Heart right ventricle (tissue), 16 donors: Measurements from ENCODE around the gene HOXA9. TPM values are rescaled to one million over a fixed set of nuclear protein-coding genes. Genes with fewer than 3 reads are reported as not detected.

ENCODE experiments used
- ATAC-seq, 8 donors: fragments of 200-7000 bp; cut with Tn5 transposase; one replicate each; pipeline ENCODE4 v1.9.1; 2020; ENCODE audit warnings: mild to moderate bottlenecking in 8 of 8, moderate library complexity in 8 of 8, moderate number of reproducible peaks in 1 of 8
- DNase-seq, 2 donors: peaks; one replicate each; pipeline ENCODE4 v3.0.0-alpha.2; 2020
- H3K27ac ChIP-seq, 10 donors: fragments of 200-600 bp; sonication (generic) in 2 of 10; one replicate each; pipeline versions ENCODE4 v1.5.0 to v1.8.0; 2020 to 2022; ENCODE audit warnings: mild to moderate bottlenecking in 3 of 10
- H3K27me3 ChIP-seq, 7 donors: fragments of 200-600 bp; one replicate each; pipeline ENCODE4 v1.8.0; 2021 to 2022; ENCODE audit warnings: mild to moderate bottlenecking in 2 of 7
- H3K36me3 ChIP-seq, 9 donors: fragments of 200-600 bp; sonication (generic) in 1 of 9; one replicate each; pipeline versions ENCODE4 v1.5.0 to v1.8.0; 2020 to 2022; ENCODE audit warnings: mild to moderate bottlenecking in 2 of 9
- H3K4me1 ChIP-seq, 9 donors: fragments of 200-600 bp; sonication (generic) in 1 of 9; one replicate each; pipeline versions ENCODE4 v1.5.0 to v1.8.0; 2020 to 2022; ENCODE audit warnings: mild to moderate bottlenecking in 4 of 9
- H3K4me3 ChIP-seq, 10 donors: fragments of 200-600 bp; sonication (generic) in 2 of 10; one replicate each; pipeline versions ENCODE4 v1.5.0 to v1.8.0; 2020 to 2022; ENCODE audit warnings: mild to moderate bottlenecking in 7 of 10, moderate library complexity in 2 of 10
- H3K9me3 ChIP-seq, 11 donors: fragments of 200-600 bp in 10 of 11; sonication (generic) in 2 of 11; one replicate each; pipeline versions ENCODE4 v1.5.0 to v1.8.0; 2013 to 2022; ENCODE audit warnings: mild to moderate bottlenecking in 2 of 11, control low read depth in 1 of 11, moderate library complexity in 1 of 11
- CTCF ChIP-seq, 9 donors: fragments of 200-600 bp; sonication (generic) in 2 of 9; IDR thresholded peaks; one replicate each; pipeline versions ENCODE4 v1.5.0 to v1.8.0; 2021 to 2022; ENCODE audit warnings: antibody characterized with exemption in 9 of 9, mild to moderate bottlenecking in 5 of 9, moderate library complexity in 1 of 9
- WGBS, 2 donors: extraction: QIAGEN DNeasy Blood & Tissue Kit; methylation state at CpG; one replicate each; pipeline ENCODE4 v1.1.7; 2013; ENCODE audit warnings: inconsistent platforms in 1 of 2; 5-methylcytosine and 5-hydroxymethylcytosine counted together
- intact Hi-C, 10 donors: fragments of 100-400 bp; cut with DNase I; formaldehyde crosslinking; loops; one replicate each; pipeline versions ENCODE4 v1.11.1 to v1.14.2; 2022
- polyA plus RNA-seq, 2 donors: library from polyadenylated mRNA; stranded (reverse); fragments of 200-250 nt; gene quantifications; one replicate each; pipeline ENCODE4 v1.2.3, GENCODE V29; 2013
- total RNA-seq, 10 donors: library from RNA; stranded (reverse); fragmentation: NEBNext Ultra II Directional in 3 of 10; extraction: Animal tissue kit (Norgen Biotek cat#: 25700) in 3 of 10; gene quantifications; one replicate each; pipeline versions ENCODE4 v1.2.1 to v1.2.4, GENCODE V29; 2021 to 2023
- donor health status: Arrhythmogenic right ventricular cardiomyopathy.
- donor health status: ischemic (EF 13 %, LVEDD 7.1; RV severe dilation, severe dysfunction).
- donor health status: healthy with polysubstance abuse.
- donor health status: DM: no; HTN: yes; CAD: no.
- donor health status: DM: no; HTN: no; CAD: no.
- donor health status: ischemic (EF 25% LVEDD 6.9; RV normal size, moderate dysfunction).
- donor health status: ischemic (EF 25% LVEDD 5.7; RV mildly dilated, moderate dysfunction).
- donor health status: healthy.
- donor health status: DM: yes; HTN: yes; CAD: no.
- donor health status: Ischemic cardiomyopathy.
- donor health status: ischemic (EF 35%, LVEDD 5.7; RV mildly dilated, moderate dysfunction).
- donor health status: nonischemic (EF 11% LVEDD 7.7; RV severe dilation, severe dysfunction).
- donor health status: DM: yes; HTN: yes; CAD: no.
- donor health status: PGD.
- donor health status: ischemic (EF 29% LVEDD 5.4; RV normal size, mild dysfunction).
- donor health status: nonischemic (EF 23%, LVEDD 6.1; RV moderate dilation, normal function).

Gene HOXA9
- total and polyA plus RNA-seq, 12 donors, result not detected

DNA sequence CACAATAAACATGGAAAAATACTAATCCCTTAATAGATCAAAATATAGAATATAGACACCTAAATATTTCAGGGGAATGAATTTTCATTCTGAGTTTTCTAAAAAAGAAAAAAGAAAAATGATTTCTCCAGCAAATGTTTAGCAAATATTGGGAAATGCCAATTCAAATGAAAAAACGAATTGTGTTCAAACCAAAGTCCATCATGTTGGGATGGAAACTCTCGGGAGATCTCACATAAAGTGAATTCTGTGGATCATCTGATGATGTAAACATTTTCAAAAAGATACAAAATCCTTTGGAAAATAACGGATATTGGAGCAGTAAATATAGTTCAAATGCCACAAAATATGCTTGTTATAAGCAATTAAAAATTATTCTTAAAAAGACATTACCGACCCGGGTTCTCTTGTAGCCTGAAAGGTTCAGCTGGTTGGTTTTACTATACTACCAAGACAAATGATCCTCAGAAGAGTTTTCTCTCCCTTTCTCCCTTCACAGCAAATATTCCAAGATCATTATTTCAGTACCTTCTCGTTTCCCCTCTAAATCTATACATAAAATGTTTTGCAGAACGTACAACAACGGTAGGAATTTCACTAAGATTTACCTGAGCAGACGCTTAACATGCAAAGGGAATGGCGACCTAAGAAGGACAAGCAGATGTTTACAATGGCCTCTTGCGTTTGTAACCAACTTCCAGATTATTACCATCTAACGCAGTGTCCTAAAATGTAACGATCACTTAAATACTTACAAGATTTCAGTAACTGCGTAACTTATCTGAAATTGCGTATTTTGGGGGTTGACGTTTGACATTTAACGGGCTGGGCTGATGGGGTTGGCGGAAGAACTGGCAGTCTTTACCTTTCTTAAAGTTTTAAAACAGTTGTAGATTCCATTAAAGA lies 32.1 kb upstream of the HOXA9 start:
- Histone ChIP-seq H3K27ac (no peak overlapping the region), H3K4me1 (peaks cover 5 to 50% (median 28%) of the 10 kb centered on the region in 9 donors), H3K9me3 (no peaks in the 10 kb centered on the region), H3K27me3 (peaks cover 49 to 98% (median 97%) of the 10 kb centered on the region in 7 donors), H3K36me3 (no peaks in the 10 kb centered on the region), H3K4me3 (no peak overlapping the region)
- DNase-seq, result no peak
- ATAC-seq, result no peak
- WGBS, 2 donors, result 16 to 18% methylated on average over 18 of the region's 18 CpGs
- intact Hi-C loops, result loop anchor here (2.0 to 10.0 kb wide), 12 partner anchors 380 to 900 kb away; no protein-coding TSS in a partner anchor
- no peak for TF ChIP-seq CTCF (IDR thresholded peaks at IDR 0.05)

DNA sequence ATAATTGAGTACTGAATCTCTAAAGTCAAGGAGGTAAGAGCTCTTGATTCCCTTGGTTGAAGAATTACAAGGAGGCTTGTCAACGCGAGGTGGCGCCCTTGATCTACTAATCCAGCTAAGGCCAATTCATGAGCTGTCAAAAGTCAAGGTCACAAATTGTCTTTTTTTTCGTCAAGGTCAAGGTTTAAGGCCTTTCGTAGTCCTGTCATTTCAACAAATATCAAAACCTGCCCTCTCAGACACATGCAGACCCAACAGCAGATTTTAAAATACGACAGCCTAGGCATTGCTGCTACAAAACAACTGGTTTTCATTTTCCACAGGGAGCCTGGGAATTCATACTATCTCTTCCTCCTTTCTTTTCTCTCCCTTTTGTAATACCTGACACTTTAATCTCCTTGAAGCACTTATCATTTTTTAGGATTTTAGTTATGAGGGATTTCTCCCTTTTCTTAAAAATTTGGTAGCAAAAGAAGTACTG lies 31.0 kb upstream of the HOXA9 start:
- intact Hi-C loops, result loop anchor here (1.0 to 10.0 kb wide), 13 partner anchors 381 to 901 kb away; no protein-coding TSS in a partner anchor
- ATAC-seq, result peak in 4 of 8 donors; percentile 54 to 66 (median 58)
- Histone ChIP-seq H3K4me3 (no peak overlapping the region), H3K27ac (no peak overlapping the region), H3K9me3 (no peaks in the 10 kb centered on the region), H3K4me1 (peaks cover 9 to 47% (median 32%) of the 10 kb centered on the region in 9 donors), H3K27me3 (peaks cover 55 to 98% (median 97%) of the 10 kb centered on the region in 7 donors), H3K36me3 (no peaks in the 10 kb centered on the region)
- peak; percentile 82 to 83 for DNase-seq
- 3 to 4% methylated on average over 6 of the region's 6 CpGs for WGBS, 2 donors
- TF ChIP-seq CTCF (IDR thresholded peaks at IDR 0.05), result peak; percentile 37 to 88 (median 83)

- Histone ChIP-seq H3K27ac (no peak overlapping the region), H3K4me3 (no peak overlapping the region), H3K36me3 (no peaks in the 10 kb centered on the region), H3K4me1 (peaks cover 9 to 34% (median 21%) of the 10 kb centered on the region in 9 donors), H3K9me3 (no peaks in the 10 kb centered on the region), H3K27me3 (peaks cover 58 to 98% (median 97%) of the 10 kb centered on the region in 7 donors)
- ATAC-seq, result no peak
- intact Hi-C loops, result loop anchor here (5.0 to 10.0 kb wide), 11 partner anchors 382 to 902 kb away; no protein-coding TSS in a partner anchor
- TF ChIP-seq CTCF (IDR thresholded peaks at IDR 0.05), result no peak
- WGBS, 2 donors, result 30% methylated on average over 9 of the region's 9 CpGs
- DNase-seq, result no peak
Observed at GRCh38 chr7:27194686-27195379, 29.5 kb upstream of the HOXA9 start.

DNA sequence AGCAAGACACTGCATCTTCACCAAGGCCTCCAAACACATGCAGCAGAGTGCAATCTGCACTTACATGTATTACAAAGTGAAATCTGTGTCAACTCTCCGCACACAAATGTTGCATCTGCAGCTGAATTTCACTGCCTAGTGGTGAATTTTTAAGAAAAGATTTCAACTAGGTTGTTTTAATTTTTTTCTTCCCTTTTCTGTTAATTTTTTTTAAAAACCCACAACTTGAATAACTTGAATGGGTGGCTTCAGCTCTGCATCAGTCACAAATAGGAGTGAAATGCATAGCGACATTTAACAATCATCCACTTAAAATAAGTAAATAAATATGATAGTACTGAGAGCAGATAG lies 28.6 kb upstream of the HOXA9 start:
- Histone ChIP-seq H3K4me3 (no peak overlapping the region), H3K27me3 (peaks cover 61 to 100% (median 100%) of the 10 kb centered on the region in 7 donors), H3K27ac (no peak overlapping the region), H3K9me3 (no peaks in the 10 kb centered on the region), H3K36me3 (no peaks in the 10 kb centered on the region), H3K4me1 (peaks cover 9 to 35% (median 22%) of the 10 kb centered on the region in 9 donors)
- DNase-seq (no peak), ATAC-seq (no peak)
- intact Hi-C loops, result loop anchor here in 7 of 10 donors (5.0 to 10.0 kb wide), 5 partner anchors 581 to 901 kb away; no protein-coding TSS in a partner anchor
- WGBS, 2 donors, result 30 to 51% methylated on average over 2 of the region's 2 CpGs
- no peak for TF ChIP-seq CTCF (IDR thresholded peaks at IDR 0.05)
